NB4 (cell line): ENCODE measurements around the gene VAV2.

Experiments used
- DNase-seq: peaks from one replicate; pipeline ENCODE4 v3.0.0; 2010; ENCODE audit warnings: low read depth
- H3K4me3 ChIP-seq: one replicate; pipeline ENCODE4 v1.5.1; 2011; ENCODE audit warnings: mild to moderate bottlenecking, low read depth, low read length, moderate library complexity
- MYC ChIP-seq: IDR thresholded peaks from 2 replicates; pipeline ENCODE4 v1.6.1; 2011; ENCODE audit warnings: low read depth, low read length
- POLR2A ChIP-seq: IDR thresholded peaks from 2 replicates; pipeline ENCODE4 v1.6.1; 2011; ENCODE audit warnings: mild to moderate bottlenecking; ENCODE audit not compliant: insufficient read length; ENCODE audit errors: extremely low read depth
- TF ChIP-seq, protein P1 (sequence below): IDR thresholded peaks from one replicate; pipeline ENCODE4 v1.5.1; 2012; ENCODE audit warnings: low read depth, low read length
- TF ChIP-seq, protein P2 (sequence below): IDR thresholded peaks from 2 replicates; pipeline ENCODE4 v1.6.1; 2011; ENCODE audit warnings: low read depth, low read length

The VAV2 gene

DNA sequence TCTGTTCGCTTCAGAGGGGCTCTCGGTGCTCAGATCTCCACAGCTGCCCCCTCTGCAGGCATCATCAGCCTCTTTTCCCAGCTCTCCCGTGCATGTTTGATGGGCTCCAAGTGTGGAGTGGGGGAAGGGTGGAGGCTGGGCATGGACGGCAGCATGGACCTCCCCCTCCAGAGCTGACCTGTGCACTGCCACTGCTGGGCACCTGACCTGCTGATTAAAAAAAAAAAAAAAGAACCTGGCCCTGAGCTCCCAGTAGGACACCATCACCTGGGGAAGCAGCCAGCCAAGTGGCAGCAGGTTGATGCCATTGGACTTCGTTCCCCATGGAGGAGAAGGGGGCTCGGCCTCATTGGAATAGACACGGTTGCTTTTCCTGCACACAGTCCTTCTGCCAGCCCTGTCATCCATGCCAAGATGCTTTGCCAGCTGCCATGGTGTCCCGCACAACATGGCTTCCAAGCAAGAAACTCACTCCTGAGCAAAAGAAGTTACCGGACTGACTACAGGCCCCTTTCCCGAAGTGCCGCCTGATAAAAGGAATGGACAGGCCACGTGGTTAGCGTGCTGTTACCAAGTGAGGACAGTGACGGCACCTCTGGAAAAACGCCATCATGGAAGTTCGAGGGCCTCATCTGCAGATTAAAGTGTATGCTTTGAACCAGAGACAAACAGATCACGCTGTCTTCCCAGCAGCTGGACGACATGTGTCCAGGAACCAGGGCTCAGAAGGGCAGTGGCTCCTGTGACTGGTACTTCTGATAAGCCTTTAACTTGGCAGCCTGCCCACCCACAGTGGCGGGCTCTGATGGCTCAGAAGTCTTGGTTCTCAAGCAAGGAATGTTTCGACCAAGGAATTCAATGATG, 18.4 kb upstream of the VAV2 start:
- no peak for DNase-seq
- TF ChIP-seq, protein P1, sequence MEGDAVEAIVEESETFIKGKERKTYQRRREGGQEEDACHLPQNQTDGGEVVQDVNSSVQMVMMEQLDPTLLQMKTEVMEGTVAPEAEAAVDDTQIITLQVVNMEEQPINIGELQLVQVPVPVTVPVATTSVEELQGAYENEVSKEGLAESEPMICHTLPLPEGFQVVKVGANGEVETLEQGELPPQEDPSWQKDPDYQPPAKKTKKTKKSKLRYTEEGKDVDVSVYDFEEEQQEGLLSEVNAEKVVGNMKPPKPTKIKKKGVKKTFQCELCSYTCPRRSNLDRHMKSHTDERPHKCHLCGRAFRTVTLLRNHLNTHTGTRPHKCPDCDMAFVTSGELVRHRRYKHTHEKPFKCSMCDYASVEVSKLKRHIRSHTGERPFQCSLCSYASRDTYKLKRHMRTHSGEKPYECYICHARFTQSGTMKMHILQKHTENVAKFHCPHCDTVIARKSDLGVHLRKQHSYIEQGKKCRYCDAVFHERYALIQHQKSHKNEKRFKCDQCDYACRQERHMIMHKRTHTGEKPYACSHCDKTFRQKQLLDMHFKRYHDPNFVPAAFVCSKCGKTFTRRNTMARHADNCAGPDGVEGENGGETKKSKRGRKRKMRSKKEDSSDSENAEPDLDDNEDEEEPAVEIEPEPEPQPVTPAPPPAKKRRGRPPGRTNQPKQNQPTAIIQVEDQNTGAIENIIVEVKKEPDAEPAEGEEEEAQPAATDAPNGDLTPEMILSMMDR = no peak
- TF ChIP-seq POLR2A = no peak
- TF ChIP-seq, protein P2, sequence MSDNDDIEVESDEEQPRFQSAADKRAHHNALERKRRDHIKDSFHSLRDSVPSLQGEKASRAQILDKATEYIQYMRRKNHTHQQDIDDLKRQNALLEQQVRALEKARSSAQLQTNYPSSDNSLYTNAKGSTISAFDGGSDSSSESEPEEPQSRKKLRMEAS = no peak
- no peak for TF ChIP-seq MYC
- H3K4me3 ChIP-seq = no peak overlapping the region

DNA sequence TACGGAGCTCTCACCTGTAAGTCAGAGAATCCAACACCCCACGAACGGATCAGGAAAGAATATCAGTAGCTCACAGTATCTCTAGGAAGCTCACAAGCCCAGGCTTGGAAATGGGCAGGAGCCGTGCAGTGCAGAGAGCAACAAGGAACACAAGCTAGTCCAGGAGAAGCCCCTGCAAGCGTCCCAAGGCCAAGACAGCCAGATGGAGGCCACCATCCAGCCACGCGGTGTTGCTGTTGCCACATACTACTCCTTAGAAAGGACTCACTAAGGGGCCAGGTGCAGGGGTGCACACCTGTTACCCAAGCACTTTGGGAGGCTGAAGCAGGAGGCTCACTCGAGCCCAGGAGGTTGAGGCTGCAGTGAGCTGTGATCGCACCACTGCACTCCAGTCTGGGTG, 15.4 kb upstream of the VAV2 start:
- no peak for DNase-seq
- TF ChIP-seq MYC = no peak
- TF ChIP-seq POLR2A = no peak
- TF ChIP-seq, protein P1 = no peak
- TF ChIP-seq, protein P2 = no peak
- no peak overlapping the region for H3K4me3 ChIP-seq

DNA sequence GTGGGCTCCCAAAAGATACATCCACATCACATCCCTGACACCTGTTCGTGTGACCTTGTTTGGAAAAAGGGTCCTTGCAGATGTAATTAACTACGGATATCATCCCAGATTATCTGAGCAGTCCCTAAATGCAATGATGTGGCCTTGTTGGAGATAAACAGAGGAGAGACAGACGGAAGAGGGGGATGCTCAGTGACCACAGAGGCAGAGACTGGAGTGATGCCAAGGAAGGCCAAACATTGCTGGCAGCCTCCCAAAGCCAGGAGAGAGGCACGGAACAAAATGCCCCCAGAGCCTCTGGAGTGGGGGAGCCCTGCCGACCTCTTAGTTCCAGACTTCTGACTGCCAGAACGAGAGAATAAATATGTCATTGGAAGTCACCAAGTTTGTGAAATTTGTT, 15.0 kb upstream of the VAV2 start:
- no peak for DNase-seq
- H3K4me3 ChIP-seq = no peak overlapping the region
- TF ChIP-seq MYC (no peak), POLR2A (no peak)
- TF ChIP-seq, protein P2 = no peak
- TF ChIP-seq, protein P1 = no peak

DNA sequence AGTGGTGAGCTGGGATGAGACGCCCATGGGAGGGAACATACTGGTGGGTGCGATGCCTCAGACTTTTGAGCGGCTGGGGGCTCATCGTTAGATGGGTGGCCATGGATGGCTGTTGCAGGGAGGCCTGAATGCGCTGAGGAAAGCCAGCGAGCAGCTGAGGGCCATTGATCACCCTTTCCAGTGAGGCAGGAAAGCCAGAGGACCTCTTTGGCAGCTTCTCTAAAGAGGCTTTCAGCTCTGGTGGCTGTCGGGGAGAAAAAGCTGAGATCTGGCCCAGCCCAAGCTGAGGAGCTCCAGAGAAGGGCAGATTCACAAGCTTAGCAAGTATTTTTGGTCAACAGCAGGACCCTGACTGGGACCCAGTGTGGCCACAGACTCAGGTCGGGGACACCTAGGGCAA, 13.3 kb upstream of the VAV2 start:
- TF ChIP-seq, protein P2 = no peak
- no peak for TF ChIP-seq MYC
- TF ChIP-seq, protein P1 = no peak
- no peak for TF ChIP-seq POLR2A
- no peak for DNase-seq

DNA sequence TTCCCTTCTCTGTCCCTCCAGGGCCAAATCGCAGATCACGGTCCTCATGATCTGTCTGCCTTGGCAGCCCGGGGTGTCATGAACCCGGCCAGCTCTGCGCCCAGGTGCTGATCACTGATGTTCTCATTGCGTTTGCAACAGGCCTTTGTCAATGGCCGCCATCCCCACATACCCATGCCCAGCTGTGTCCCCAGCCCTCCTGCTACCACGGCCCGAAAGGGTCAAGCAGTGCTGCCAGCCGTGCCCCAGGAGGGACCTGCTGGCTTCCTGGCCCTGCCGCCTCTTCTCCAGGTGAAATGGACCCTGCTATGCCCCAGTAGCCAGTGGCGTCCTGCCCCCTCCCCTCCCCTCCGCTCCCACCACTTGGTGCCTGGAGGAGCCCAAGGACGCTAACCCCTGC, 12.8 kb upstream of the VAV2 start:
- no peak for DNase-seq
- no peak overlapping the region for H3K4me3 ChIP-seq
- TF ChIP-seq POLR2A (no peak), MYC (no peak)
- TF ChIP-seq, protein P2 = no peak
- TF ChIP-seq, protein P1 = no peak

More for the DNA sequence above, 13.3 kb upstream of the VAV2 start:
- no peak overlapping the region for H3K4me3 ChIP-seq
